HFFc6 (cell line): ENCODE measurements around the gene STXBP1. TPM values are rescaled to one million over a fixed set of nuclear protein-coding genes. Genes with fewer than 3 reads are reported as not detected.

Experiments
- DNase-seq: peaks from one replicate; pipeline ENCODE4 v3.0.0-alpha.2; 2018
- H3K27ac Mint-ChIP-seq: 2 replicates; pipeline ENCODE4 v1.8.0; 2020; ENCODE audit warnings: mild to moderate bottlenecking, mixed read lengths
- H3K27me3 Mint-ChIP-seq: 2 replicates; pipeline ENCODE4 v1.8.0; 2021; ENCODE audit warnings: mild to moderate bottlenecking, moderate library complexity, mixed read lengths; ENCODE audit not compliant: insufficient read depth
- H3K36me3 Mint-ChIP-seq: 2 replicates; pipeline ENCODE4 v1.8.0; 2021; ENCODE audit warnings: low read depth, mixed read lengths
- H3K4me1 Mint-ChIP-seq: 2 replicates; pipeline ENCODE4 v1.8.0; 2020; ENCODE audit warnings: low read depth, mixed read lengths
- H3K4me3 Mint-ChIP-seq: 2 replicates; pipeline ENCODE4 v1.8.0; 2020; ENCODE audit warnings: mild to moderate bottlenecking, moderate library complexity, mixed read lengths
- H3K9me3 Mint-ChIP-seq: 2 replicates; pipeline ENCODE4 v1.8.0; 2020; ENCODE audit warnings: mild to moderate bottlenecking, mixed read lengths
- total RNA-seq, 6 experiments: library from RNA; stranded (reverse); fragmentation: NEBNext Ultra II Directional; extraction: Animal tissue kit (Norgen Biotek cat#: 25700); gene quantifications; 2 replicates in 1 of 6; 3 replicates in 5 of 6; pipeline ENCODE4 v1.2.3, GENCODE V29; 2021
- TF ChIP-seq, protein P1 (sequence below): fragments of 200-600 bp; sonication (generic); IDR thresholded peaks from 2 replicates; pipeline ENCODE4 v1.5.0; 2021; ENCODE audit warnings: antibody characterized with exemption, mild to moderate bottlenecking

STXBP1 gene
- total RNA-seq, 6 experiments from 2014 or later: 61.9 to 90.7 (median 73.6) TPM

DNA sequence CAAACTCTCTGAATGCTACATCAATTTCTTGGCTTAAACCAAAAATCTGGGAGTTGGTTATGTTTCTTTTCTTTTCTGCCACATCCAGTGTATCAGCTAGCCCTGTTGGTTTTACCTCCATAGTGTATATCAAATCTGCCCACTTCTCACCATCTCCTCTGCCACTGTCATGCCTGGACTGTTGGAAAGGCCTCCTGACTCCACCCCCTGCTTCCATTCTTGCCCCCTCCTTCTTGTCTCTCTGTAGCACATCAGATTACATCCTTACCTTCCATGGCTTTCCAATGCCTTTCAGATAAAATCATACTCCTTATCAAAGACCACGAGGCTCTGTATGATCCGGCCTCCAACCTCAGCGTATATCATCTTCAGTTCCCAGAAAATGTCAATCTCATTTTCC is 35.4 kb downstream of the STXBP1 start:
- Mint-ChIP-seq H3K4me1 (peaks cover 6% of the 10 kb centered on the region; the same call in 1 of the 2 replicates), H3K4me3 (no peak overlapping the region), H3K27ac (no peak overlapping the region), H3K27me3 (no peaks in the 10 kb centered on the region), H3K9me3 (no peaks in the 10 kb centered on the region), H3K36me3 (no peaks in the 10 kb centered on the region)
- DNase-seq: no peak
- TF ChIP-seq, protein P1, sequence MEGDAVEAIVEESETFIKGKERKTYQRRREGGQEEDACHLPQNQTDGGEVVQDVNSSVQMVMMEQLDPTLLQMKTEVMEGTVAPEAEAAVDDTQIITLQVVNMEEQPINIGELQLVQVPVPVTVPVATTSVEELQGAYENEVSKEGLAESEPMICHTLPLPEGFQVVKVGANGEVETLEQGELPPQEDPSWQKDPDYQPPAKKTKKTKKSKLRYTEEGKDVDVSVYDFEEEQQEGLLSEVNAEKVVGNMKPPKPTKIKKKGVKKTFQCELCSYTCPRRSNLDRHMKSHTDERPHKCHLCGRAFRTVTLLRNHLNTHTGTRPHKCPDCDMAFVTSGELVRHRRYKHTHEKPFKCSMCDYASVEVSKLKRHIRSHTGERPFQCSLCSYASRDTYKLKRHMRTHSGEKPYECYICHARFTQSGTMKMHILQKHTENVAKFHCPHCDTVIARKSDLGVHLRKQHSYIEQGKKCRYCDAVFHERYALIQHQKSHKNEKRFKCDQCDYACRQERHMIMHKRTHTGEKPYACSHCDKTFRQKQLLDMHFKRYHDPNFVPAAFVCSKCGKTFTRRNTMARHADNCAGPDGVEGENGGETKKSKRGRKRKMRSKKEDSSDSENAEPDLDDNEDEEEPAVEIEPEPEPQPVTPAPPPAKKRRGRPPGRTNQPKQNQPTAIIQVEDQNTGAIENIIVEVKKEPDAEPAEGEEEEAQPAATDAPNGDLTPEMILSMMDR: no peak

DNA sequence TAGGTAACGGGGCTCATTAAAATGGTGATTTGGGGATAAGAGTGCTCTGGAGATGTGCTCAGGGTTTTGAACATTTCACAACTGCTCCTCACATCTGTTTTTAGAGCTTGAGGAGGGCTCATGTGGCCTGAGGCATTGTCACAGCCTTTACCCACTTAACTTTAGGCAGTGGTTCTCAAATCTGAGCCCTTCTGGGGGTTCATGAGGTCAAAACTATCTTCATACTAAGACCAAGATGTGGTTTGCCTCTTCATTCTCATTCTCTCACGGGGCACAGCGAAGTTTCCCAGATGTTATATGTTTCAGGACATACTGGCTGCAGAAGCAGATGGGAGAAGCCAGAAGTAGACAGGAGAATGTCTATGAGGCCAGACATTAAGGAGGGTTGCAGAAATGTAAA is 38.4 kb downstream of the STXBP1 start:
- peaks cover 13% of the 10 kb centered on the region for H3K4me1 Mint-ChIP-seq
- H3K27me3 Mint-ChIP-seq: no peaks in the 10 kb centered on the region
- no peaks in the 10 kb centered on the region for H3K9me3 Mint-ChIP-seq
- no peak overlapping the region for H3K27ac Mint-ChIP-seq
- peaks cover 5% of the 10 kb centered on the region; the same call in 1 of the 2 replicates for H3K36me3 Mint-ChIP-seq
- DNase-seq: no peak
- TF ChIP-seq, protein P1: no peak
- H3K4me3 Mint-ChIP-seq: no peak overlapping the region

GRCh38 chr9:127651697-127652610 is 39.9 kb downstream of the STXBP1 start:
- no peak for DNase-seq
- TF ChIP-seq, protein P1: no peak
- Mint-ChIP-seq H3K9me3 (no peaks in the 10 kb centered on the region), H3K27ac (no peak overlapping the region), H3K4me1 (peaks cover 13% of the 10 kb centered on the region), H3K4me3 (no peak overlapping the region), H3K36me3 (peaks cover 5% of the 10 kb centered on the region; the same call in 1 of the 2 replicates), H3K27me3 (no peaks in the 10 kb centered on the region)

- Mint-ChIP-seq H3K4me1 (peaks cover 13% of the 10 kb centered on the region), H3K27ac (no peak overlapping the region), H3K36me3 (peaks cover 5% of the 10 kb centered on the region; the same call in 1 of the 2 replicates), H3K27me3 (no peaks in the 10 kb centered on the region), H3K4me3 (no peak overlapping the region), H3K9me3 (no peaks in the 10 kb centered on the region)
- TF ChIP-seq, protein P1: no peak
- no peak for DNase-seq
These were observed 40.7 kb downstream of the STXBP1 start for GRCh38 chr9:127652733-127653132.

GRCh38 chr9:127654619-127655018 is 42.5 kb downstream of the STXBP1 start:
- peaks cover 7% of the 10 kb centered on the region; the same call in 1 of the 2 replicates for H3K36me3 Mint-ChIP-seq
- H3K4me3 Mint-ChIP-seq: no peak overlapping the region
- TF ChIP-seq, protein P1: no peak
- H3K27me3 Mint-ChIP-seq: no peaks in the 10 kb centered on the region
- no peak overlapping the region for H3K27ac Mint-ChIP-seq
- peaks cover 13% of the 10 kb centered on the region for H3K4me1 Mint-ChIP-seq
- no peaks in the 10 kb centered on the region for H3K9me3 Mint-ChIP-seq
- no peak for DNase-seq
